ENCODE measurements around the gene AKR1C2. TPM values are rescaled to one million over a fixed set of nuclear protein-coding genes. Genes with fewer than 3 reads are reported as not detected.
"Not testable (repeated sequence)": the region's sequence is repeated elsewhere in the genome, so short reads cannot be mapped to it uniquely, and the experiment has no call there.

AKR1C2 gene
- polyA plus RNA-seq, 1 donor = 8.5 TPM

GRCh38 chr10:5030989-5031388 lies 27.3 kb upstream of the AKR1C2 start:
- DNase-seq = no peak

- not testable (repeated sequence) for DNase-seq
These were observed 21.8 kb upstream of the AKR1C2 start for GRCh38 chr10:5025461-5025881.

GRCh38 chr10:5023177-5023805 lies 19.6 kb upstream of the AKR1C2 start:
- DNase-seq = no peak

- not testable (repeated sequence) for DNase-seq
These were observed 18.1 kb upstream of the AKR1C2 start for GRCh38 chr10:5021624-5022290.

GRCh38 chr10:5019770-5020612 lies 16.3 kb upstream of the AKR1C2 start:
- not testable (repeated sequence) for DNase-seq

GRCh38 chr10:5018671-5019277 lies 15.1 kb upstream of the AKR1C2 start:
- not testable (repeated sequence) for DNase-seq

- DNase-seq = peak; percentile 35
These were observed 14.5 kb upstream of the AKR1C2 start for GRCh38 chr10:5018134-5018533.

- DNase-seq = no peak
These were observed 11.3 kb upstream of the AKR1C2 start for GRCh38 chr10:5014936-5015335.

- DNase-seq = not testable (repeated sequence)
These were observed 10.7 kb upstream of the AKR1C2 start for GRCh38 chr10:5014200-5014910.

GRCh38 chr10:5013385-5013784 lies 9.7 kb upstream of the AKR1C2 start:
- DNase-seq = no peak

- no peak for DNase-seq
These were observed 8.9 kb upstream of the AKR1C2 start for GRCh38 chr10:5012595-5012994.

- not testable (repeated sequence) for DNase-seq
These were observed 7.7 kb upstream of the AKR1C2 start for GRCh38 chr10:5011392-5011791.

- DNase-seq = not testable (repeated sequence)
These were observed 6.4 kb upstream of the AKR1C2 start for GRCh38 chr10:5010043-5010442.

- not testable (repeated sequence) for DNase-seq
These were observed 5.3 kb upstream of the AKR1C2 start for GRCh38 chr10:5008857-5009548.

- not testable (repeated sequence) for DNase-seq
These were observed 844 bp upstream of the AKR1C2 start for GRCh38 chr10:5004501-5004900.

- not testable (repeated sequence) for DNase-seq
These were observed 351 bp upstream of the AKR1C2 start for GRCh38 chr10:5004030-5004385.

GRCh38 chr10:5002013-5002727 lies 1.5 kb downstream of the AKR1C2 start:
- DNase-seq = no peak

GRCh38 chr10:4998671-4999070 lies 5.0 kb downstream of the AKR1C2 start:
- no peak for DNase-seq

GRCh38 chr10:4994260-4994659 lies 9.4 kb downstream of the AKR1C2 start:
- not testable (repeated sequence) for DNase-seq

- DNase-seq = not testable (repeated sequence)
These were observed 11.1 kb downstream of the AKR1C2 start for GRCh38 chr10:4992564-4992963.
